Fibroblast of skin of scalp (primary cell): ENCODE results near the gene FARP2.
"Not testable (repeated sequence)": the region's sequence is repeated elsewhere in the genome, so short reads cannot be mapped to it uniquely, and the experiment has no call there.

ENCODE experiments used
- DNase-seq: peaks from one replicate; pipeline ENCODE4 v3.0.0-alpha.2; 2013

Gene FARP2

GRCh38 chr2:241506793-241507429 lies 150.8 kb downstream of the FARP2 start:
- no peak for DNase-seq

- DNase-seq = peak; percentile 39
These were observed 151.6 kb downstream of the FARP2 start for GRCh38 chr2:241507430-241508239.

DNA sequence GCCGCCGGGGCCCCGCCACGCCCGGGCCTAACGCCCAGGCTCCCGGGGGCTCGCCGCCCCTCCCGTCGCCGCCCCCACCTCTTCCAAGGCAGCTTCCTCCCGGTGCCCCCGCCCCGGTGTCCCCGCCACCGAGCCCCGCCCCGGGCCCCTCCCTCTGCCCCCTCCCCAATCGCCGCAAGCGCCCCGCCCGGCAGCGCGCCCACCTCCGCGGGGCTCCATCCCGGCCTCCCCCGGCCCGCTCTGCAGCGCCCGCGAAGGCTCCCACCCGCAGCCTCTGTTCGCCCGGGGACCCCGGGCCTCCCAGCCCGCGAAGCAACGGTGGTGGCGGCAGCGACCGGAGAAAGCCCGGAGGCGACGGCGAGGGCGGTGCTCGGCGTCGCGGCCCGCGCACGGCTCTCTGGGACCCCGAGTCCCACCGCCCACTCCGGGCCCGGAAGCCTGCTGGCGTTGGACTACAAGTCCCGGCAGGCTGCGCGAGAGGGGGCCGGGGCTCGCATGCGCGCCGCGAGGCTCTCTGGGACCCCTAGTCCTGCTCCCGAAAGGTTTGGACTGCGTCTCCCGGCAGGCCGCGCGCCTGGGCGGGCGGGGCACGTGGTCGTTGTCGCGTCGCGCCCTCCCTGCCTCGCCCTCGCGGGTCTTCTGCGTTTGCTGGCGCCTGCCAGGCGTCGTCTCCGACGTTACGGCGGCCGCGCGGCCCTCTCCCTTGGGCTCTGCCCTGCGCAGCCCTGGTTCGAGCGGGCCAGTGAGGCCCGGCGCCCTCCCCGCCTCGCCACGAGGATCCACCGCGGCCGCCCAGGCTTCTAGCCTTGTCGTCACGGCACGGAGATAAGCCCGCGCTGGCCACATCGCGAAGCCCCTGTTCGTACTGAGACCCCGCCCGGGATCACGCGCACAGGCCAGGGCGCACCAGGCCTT lies 152.4 kb downstream of the FARP2 start, which contains the start of gene STK25:
TSS of gene STK25 (minus strand) at position 345 of the 915 bp plus-strand sequence. CDS start 549 bp downstream, outside the sequence.
- peak; percentile 99 for DNase-seq

DNA sequence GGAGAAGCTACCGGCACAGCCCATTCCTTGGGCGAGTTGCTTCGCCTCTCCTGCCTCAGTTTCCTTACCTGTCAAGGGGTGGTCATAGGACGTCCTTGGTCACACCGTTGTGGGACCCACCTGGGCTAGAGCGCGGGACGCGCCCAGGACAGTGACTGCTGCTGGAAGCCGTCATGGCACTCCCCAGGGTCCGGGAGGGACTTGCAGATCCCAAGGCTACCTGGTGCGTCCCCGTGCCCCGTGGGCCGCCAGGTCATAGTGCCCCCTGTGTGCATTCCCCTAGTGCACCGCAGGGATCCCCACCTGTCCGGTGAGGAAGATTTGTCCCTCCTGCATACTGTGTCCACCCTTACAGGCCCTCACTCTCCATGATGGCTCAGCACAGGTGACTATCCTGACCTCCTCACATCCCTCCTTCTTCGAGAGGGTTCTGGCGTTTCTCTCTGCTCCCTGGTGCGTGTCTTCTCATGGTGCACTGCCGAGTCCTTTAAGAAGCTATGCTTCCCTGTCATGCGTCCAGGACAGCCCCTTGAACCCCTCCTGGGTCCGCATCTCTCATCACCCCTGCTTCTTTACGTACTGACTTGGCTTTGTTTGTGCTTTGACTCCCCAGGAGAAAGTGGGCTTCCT lies 153.2 kb downstream of the FARP2 start:
- no peak for DNase-seq

- DNase-seq = no peak
These were observed 155.1 kb downstream of the FARP2 start for GRCh38 chr2:241511091-241511741.

DNA sequence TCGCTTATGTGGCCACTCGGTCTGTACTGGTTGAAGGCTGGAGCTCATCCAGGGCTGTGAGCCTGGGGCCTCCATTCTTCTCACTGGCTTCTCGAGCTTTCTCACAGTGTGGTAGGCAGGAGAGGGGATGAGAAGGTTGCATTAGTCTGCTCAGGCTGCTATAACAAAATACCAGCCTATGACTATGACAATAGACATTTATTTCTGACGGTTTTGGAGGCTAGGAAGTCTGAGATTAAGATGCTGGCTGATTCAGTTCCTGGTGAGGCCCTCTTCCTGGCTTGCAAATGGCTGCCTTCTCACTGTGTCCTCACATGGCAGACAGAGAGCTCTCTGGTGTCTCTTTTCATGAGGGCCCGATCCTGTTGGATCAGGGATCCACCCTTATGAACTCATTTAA lies 158.5 kb downstream of the FARP2 start:
- DNase-seq = peak; percentile 17

DNA sequence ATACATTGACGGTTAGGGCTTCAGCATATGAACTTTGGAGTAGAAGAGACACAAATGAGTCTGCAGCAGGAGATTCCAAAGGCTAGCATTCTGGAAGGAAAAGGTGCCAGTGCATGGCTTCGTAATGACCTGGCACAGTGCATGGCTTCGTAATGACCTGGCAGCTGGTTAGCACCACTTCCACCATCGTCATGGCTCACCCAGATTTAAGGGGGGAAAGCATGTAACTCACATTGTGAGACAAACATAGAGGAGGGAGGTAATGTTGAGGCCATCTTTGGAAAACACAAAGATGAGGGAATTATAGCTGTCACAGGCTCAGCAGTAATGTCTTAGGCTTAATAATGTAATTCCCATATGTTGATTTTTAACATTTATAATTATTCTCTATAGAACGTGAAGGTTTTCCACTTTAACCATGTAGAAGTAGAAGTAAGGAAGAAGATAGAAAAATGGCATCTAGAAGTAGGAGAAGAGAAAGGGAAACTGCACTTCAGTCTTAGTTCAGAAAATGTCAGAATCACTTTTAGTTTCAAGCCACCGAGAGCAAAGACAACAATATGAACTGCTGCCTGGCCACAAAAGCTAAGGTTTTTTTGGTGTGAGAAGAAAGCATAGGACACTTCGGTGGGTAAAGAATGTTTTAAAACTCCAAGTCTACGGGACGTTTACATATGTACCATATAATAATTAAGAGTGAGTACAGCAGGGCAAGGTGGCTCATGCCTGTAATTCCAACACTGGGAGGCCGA lies 159.1 kb downstream of the FARP2 start:
- no peak for DNase-seq

DNA sequence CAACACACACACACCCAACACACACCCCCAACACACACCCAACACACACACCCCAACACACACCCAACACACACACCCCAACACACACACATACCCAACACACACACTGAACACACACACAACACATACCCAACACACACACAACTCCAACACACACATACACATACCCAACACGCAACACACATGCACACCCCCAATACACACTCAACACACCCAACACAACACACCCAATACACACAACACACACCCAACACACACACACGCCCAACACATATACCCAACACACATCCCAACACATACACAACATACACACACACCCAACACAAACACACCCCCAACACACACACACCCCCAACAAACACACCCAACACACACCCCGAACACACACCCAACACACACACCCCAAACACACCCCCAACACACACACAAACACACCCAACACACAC lies 160.5 kb downstream of the FARP2 start:
- no peak for DNase-seq

DNA sequence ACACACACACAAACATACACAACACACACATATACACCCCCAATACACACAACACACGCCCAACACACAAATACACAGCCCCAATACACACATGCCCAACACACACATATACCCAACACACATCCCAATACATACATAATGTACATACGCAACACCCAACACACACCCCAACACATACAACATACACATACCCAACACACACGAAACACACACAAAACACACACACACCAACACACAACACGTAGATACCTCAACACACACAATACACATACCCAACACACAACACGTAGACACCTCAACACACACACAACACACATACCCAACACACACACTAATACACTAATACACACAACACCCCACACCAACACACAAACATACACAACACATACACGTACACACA lies 161.2 kb downstream of the FARP2 start:
- no peak for DNase-seq

DNA sequence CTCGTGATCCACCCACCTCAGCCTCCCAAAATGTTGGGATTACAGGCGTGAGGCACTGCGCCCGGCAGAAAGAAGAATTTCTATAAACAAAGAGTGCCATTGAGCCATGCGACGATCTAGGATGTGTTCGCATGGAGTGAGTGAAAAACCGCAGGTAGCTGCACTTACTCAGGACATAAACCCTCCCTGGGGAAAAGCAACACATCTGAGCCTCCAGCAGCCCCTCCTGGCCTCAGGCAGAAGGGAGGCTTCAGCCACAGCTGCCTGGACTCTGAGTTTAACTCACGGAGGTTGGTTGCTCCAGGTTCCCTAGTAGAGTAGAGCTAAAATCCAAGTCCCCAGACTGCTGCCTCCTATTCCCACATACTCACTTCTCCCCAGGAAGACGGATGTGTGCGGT lies 163.6 kb downstream of the FARP2 start:
- no peak for DNase-seq

DNA sequence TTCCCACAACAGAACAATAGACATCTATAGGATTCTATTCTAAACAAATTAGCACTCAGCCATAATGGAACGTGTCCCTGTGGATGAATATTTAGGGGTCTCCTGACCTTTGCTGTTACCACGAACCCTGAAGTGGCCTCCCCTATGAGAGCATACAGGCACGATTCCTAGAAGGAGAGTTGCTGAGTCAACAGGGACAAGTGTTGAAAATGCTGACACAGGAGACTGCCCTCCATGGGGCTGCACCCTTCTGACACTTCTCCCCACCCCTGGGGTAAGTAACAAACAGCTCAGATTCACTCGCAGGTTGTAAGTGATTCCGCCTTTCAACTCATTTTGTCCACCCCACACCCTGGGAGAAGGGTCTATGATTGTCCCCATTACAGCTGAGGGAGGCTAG lies 166.4 kb downstream of the FARP2 start:
- DNase-seq = no peak

DNA sequence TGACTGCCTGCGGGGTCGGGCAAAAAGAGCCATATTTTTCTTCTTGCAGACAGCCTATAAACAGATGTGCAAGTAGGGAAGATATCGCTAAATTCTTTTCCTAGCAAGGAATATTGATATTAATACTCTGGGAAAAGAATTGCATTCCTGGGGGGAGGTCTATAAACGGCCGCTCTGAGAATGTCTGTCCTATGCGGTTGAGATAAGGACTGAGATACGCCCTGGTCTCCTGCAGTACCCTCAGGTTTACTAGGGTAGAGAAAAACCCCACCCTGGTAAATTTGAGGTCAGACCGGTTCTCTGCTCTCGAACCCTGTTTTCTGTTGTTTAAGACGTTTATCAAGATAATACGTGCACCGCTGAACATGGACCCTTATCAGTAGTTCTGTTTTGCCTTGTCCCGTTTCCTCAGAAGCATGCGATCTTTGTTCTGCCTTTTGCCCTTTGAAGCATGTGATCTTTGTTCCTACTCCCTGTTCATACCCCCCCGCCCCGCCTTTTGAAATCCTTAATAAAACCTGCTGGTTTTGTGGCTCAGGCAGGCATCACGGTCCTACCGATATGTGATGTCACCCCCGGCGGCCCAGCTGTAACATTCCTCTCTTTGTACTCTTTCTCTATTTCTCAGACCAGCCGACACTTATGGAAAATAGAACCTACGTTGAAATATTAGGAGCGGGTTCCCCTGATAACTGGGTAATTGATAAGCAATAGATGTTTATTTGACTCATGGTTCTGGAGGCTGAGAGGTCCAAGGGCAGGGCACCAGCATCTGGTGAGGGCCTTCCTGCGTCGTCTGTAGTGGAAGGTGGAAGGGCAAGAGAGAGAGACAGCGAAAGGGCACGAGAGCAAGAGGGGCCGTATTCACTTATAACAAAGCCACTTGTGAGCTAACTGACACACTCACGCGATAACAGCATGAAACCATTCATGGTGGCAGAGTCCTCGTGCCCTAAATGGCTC lies 170.0 kb downstream of the FARP2 start:
- not testable (repeated sequence) for DNase-seq

DNA sequence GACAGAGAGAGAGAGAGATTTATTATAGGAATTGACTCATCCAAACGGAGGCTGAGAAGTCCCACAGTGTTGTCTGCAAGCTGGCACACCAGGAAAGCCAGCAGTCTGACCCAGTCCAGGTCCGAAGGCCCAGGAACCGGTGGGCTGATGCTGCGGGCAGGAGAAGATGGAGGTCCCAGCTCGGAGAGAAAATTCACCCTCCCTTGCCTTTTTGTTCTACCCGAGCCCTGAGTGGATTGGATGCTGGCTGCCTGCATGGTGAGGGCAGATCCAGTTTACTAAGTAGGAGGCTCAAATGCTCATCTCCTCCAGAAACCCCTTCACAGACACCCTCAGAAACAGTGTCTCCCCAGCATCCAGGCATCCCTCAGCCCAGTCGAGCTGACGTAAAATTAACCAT lies 174.5 kb downstream of the FARP2 start:
- no peak for DNase-seq

GRCh38 chr2:241531161-241531722 lies 175.2 kb downstream of the FARP2 start:
- no peak for DNase-seq

DNA sequence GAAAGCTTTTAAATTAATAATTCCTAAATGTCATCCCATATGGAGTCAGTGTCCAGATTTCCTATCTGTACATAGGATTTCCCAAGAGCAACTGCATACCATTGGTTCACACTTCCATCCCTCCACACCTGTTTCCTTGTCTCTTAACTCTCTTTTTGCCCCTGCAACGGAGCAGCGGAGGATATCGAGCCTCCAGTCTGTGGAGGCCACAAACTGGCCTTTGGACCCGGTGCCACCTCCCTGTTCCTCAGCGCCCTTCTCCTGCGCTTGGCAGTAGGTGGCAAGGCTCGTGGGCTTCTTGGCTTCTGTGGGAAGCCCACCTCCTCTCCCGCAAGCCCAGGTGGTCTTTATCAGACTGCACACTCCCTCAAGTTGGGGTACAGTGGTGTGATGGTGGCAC lies 176.1 kb downstream of the FARP2 start:
- DNase-seq = no peak

DNA sequence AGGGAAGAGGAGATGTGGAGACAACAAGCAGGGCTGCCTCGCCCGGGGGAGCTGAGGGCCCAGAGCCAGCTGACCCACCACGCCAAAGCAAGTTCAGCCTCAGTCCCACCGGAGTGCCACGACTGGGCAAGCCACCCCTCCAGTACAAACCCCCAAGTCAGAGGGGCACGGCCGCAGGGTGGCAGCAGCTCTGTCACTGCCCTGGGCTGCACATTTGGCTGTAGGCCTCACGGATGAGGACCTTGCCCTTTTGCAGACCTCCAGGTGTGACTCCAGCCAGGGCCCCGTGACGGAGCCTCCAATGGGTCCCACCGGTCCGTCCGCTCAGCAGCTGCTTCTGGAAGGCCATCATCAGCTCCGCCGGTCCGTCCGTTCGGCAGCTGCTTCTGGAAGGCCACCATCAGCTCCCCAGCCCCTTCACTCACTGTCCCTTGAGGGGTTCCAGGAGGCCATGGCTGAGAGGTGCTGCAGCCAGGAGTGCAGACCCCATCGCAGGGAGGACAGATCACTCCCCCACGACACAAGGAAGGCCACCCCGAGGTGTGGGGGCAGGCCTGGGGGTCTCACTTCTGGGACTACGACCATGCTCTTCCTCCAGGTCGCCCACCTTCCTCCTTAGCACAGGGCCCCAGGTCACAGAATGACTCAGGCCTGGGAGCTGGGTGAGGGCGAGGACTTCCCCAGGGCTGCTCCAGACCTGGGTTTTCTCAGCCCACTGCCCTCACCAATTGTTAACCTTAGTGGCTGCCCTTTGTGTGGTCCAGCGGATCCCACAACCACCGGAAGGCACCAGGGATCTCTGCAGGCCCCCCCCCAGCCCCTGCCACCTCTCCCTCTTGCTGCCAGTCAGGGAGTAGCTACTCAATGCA lies 176.9 kb downstream of the FARP2 start:
- no peak for DNase-seq

- DNase-seq = no peak
These were observed 178.2 kb downstream of the FARP2 start for GRCh38 chr2:241534293-241534692.

GRCh38 chr2:241534701-241535375 lies 178.8 kb downstream of the FARP2 start:
- no peak for DNase-seq
